IPS DF 6.9 (cell line): ENCODE data around the gene ZFAND4.

ENCODE experiments used
- DNase-seq: peaks from one replicate; pipeline ENCODE4 v3.0.0-alpha.2; 2013; ENCODE audit warnings: low read depth, low spot score
- H3K27ac ChIP-seq: one replicate; pipeline ENCODE4 v1.5.1; 2013; ENCODE audit warnings: low read length, control low read depth
- H3K27me3 ChIP-seq: 2 replicates; pipeline ENCODE4 v1.6.1; 2013; ENCODE audit warnings: mild to moderate bottlenecking, low read length; ENCODE audit not compliant: control insufficient read depth, insufficient read depth
- H3K36me3 ChIP-seq: 2 replicates; pipeline ENCODE4 v1.6.1; 2013; ENCODE audit warnings: low read length; ENCODE audit not compliant: control insufficient read depth, insufficient read depth
- H3K4me1 ChIP-seq: 2 replicates; pipeline ENCODE4 v1.6.1; 2013; ENCODE audit warnings: low read length; ENCODE audit not compliant: control insufficient read depth, insufficient read depth
- H3K4me3 ChIP-seq: 2 replicates; pipeline ENCODE4 v1.5.1; 2013; ENCODE audit warnings: mild to moderate bottlenecking, low read length
- H3K9me3 ChIP-seq: 2 replicates; pipeline ENCODE4 v1.6.1; 2013; ENCODE audit warnings: low read length, inconsistent platforms; ENCODE audit not compliant: control insufficient read depth, insufficient read depth
- WGBS: extraction: QIAGEN DNeasy Blood & Tissue Kit; methylation state at CpG from one replicate; pipeline ENCODE4 v1.1.7; 2013; ENCODE audit warnings: mixed read lengths, missing lambda C conversion rate; ENCODE audit not compliant: insufficient read length, insufficient coverage; 5-methylcytosine and 5-hydroxymethylcytosine counted together

The ZFAND4 gene

DNA sequence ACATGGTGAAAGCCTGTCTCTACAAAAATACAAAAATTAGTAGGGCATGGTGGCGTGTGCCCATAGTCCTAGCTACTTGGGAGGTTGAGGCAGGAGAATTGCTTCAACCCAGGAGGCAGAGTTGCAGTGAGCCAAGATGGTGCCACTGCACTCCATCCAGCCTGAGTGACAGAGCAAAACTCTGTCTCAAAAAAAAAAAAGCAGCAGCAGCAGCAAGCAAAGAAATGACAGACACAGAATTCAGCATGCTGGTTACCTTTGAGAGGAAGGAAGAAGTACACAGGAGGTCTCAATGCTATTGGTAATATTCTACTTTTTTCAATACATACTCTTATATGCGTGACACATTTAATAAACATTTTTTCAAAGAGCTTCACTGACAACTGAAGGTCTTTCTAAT, 81.3 kb downstream of the ZFAND4 start:
- no CpG with 5 or more reads among the region's 2 CpGs for WGBS
- no peak overlapping the region for H3K4me3 ChIP-seq
- H3K27me3 ChIP-seq: no peaks in the 10 kb centered on the region
- DNase-seq: no peak
- H3K36me3 ChIP-seq: no peaks in the 10 kb centered on the region
- H3K9me3 ChIP-seq: no peaks in the 10 kb centered on the region
- H3K27ac ChIP-seq: no peak overlapping the region
- no peaks in the 10 kb centered on the region for H3K4me1 ChIP-seq

DNA sequence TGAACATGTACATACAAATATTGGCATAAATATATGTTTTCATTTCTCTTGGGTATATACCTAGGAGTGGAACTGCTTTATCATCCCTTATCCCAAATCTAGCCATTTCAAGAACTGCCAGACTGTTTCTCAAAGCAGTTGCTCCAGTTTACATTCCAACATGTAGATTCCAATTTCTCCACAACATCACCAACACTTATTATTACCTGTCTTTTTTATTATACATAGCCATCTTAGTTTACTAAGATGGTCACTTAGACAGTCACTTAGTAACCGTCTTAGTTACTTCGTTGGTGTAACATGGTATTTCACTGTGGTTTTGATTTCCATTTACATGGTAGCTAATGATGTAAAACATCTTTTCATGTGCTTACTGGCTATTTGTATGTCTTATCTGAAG, 82.7 kb downstream of the ZFAND4 start:
- Histone ChIP-seq H3K27ac (no peak overlapping the region), H3K4me3 (no peak overlapping the region), H3K4me1 (no peaks in the 10 kb centered on the region), H3K27me3 (no peaks in the 10 kb centered on the region), H3K36me3 (no peaks in the 10 kb centered on the region), H3K9me3 (no peaks in the 10 kb centered on the region)
- no peak for DNase-seq
- WGBS: no CpG with 5 or more reads among the region's 2 CpGs

DNA sequence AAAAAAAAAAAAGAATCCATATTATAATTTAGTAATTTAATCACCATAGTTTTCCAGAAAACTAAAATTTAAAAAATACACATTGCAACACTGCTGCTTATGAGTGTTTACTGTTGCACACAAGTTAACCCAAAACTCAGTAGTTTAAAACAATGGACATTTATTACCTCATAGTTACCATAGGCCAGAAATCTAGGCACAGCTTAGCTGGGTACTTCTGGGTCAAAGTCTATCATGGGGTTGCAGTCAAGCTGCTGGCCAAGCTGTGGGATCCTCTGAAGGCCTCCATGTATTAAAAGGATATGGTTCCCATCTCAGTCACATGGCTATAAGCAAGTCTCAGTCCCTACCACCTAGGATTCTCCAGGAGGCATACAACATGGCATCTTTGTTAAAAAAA, 83.6 kb downstream of the ZFAND4 start:
- H3K36me3 ChIP-seq: no peaks in the 10 kb centered on the region
- no peak overlapping the region for H3K4me3 ChIP-seq
- no peak for DNase-seq
- no peaks in the 10 kb centered on the region for H3K4me1 ChIP-seq
- H3K27me3 ChIP-seq: no peaks in the 10 kb centered on the region
- H3K27ac ChIP-seq: no peak overlapping the region
- no peaks in the 10 kb centered on the region for H3K9me3 ChIP-seq

DNA sequence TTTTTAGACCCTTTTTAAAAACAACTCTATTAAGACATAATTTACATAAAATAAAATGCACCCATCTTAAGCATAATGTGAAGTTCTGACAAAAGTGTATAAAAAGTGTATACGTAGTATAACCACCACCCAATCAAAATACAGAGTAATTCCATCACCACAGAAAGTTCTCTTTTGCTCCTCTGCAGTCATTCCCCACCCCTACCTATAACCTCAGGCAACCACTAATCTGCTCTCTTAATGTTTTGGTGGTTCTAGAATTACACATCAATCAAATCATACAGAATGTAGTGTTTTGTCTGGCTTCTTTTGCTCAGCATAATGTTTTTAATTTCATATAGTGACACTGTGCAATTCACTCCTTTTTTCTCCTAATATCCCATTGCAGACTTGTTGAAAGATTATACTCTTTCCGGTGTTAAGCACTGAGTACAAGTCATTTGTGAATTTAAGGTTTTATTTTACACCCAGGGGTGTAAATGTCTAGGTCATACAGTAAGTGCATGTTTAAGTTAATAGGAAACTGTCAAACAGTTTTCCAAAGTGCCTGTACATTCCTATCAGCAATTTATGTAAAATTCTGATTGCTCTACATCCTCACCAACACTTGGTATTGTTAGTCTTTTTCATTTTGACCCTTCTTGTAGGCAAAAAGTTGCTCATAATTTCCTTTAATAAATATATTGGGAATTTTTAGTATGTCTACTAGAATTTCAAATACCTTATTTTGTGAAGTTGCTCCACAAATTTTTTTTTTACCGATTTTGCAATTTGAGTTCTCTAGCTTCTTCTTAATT, 86.3 kb downstream of the ZFAND4 start:
- Histone ChIP-seq H3K9me3 (no peaks in the 10 kb centered on the region), H3K4me1 (no peaks in the 10 kb centered on the region), H3K27ac (no peak overlapping the region), H3K36me3 (no peaks in the 10 kb centered on the region), H3K27me3 (no peaks in the 10 kb centered on the region), H3K4me3 (no peak overlapping the region)
- WGBS: no CpG with 5 or more reads among the region's 3 CpGs
- no peak for DNase-seq

DNA sequence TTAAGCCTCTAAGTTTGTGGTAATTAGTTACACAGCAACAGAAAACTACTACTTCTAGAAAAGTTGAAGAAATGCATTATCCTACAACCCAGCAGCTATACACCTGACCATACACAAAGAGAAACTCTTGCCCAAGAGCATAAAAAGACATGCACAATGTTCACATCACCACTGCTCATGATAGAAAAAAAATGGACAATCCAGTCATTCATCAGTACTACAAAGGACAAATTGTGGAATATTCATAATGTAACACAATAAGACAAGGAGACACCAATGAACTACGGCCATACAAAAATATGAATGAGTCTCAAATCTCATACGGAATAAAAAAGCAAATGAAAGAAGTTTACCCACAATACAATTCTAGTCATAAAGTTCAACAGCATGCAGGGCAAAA, 87.4 kb downstream of the ZFAND4 start:
- Histone ChIP-seq H3K9me3 (no peaks in the 10 kb centered on the region), H3K27ac (no peak overlapping the region), H3K4me1 (no peaks in the 10 kb centered on the region), H3K4me3 (no peak overlapping the region), H3K27me3 (no peaks in the 10 kb centered on the region), H3K36me3 (no peaks in the 10 kb centered on the region)
- no peak for DNase-seq
- no CpG with 5 or more reads among the region's 2 CpGs for WGBS

DNA sequence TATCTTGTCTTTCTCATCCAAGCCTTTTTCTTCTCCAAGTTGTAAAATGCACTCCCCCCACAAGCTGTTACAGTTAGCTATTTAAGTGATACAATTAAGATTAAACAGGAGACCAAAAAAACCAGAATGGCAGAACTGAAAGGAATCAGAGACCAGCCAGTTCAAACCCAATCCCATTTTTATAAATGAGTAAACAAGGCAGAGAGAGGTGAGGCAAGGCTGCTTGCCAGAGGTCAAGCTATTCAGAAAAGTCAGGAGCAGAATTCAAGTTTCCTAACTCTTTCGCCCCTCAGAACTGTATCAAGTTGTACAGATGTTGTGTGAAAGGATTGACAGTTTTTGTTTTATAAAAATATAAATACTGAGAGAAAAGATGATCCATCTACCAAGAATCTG, 90.2 kb downstream of the ZFAND4 start:
- Histone ChIP-seq H3K9me3 (no peaks in the 10 kb centered on the region), H3K27ac (no peak overlapping the region), H3K27me3 (no peaks in the 10 kb centered on the region), H3K4me3 (no peak overlapping the region), H3K4me1 (no peaks in the 10 kb centered on the region), H3K36me3 (no peaks in the 10 kb centered on the region)
- WGBS: no CpG with 5 or more reads among the region's 1 CpG
- DNase-seq: no peak

DNA sequence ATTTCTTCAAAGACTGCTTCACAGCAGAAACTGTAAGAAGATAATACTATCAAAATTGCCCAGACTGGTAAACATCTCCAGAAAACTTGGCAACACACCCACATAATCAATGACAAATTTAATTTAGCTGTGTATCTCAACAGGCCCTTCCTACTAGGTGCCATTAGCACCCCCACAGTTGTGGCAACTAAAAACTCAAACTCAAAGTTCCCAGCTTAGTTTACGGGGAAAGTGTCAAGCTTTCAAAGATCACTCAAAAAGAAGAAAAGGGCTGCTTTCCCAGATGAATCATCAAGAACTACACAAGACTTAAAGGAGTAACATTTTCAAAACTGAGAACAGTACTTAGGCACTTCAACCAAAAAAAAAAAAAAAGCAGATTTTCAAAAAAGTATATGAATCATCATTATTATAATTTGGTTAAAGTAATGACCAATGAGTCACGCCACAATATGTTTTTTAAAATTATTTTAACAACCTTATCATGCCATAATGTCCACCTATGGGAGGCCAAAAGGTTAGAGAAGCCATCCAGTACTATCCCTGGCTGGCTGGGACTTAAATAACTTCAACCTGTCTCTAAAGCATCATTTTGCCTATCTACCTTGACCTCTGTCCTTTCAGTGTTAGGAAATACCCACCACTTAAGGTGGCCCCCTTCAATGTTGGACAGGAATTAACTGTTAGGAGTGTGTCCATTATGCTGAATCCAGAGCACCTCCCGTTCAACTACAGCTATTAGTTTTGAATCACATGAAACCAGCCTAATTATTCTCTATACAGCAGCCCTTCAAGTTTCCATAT, 90.8 kb downstream of the ZFAND4 start:
- Histone ChIP-seq H3K4me3 (no peak overlapping the region), H3K9me3 (no peaks in the 10 kb centered on the region), H3K27me3 (no peaks in the 10 kb centered on the region), H3K4me1 (no peaks in the 10 kb centered on the region), H3K36me3 (no peaks in the 10 kb centered on the region), H3K27ac (no peak overlapping the region)
- no CpG with 5 or more reads among the region's 3 CpGs for WGBS
- DNase-seq: no peak

DNA sequence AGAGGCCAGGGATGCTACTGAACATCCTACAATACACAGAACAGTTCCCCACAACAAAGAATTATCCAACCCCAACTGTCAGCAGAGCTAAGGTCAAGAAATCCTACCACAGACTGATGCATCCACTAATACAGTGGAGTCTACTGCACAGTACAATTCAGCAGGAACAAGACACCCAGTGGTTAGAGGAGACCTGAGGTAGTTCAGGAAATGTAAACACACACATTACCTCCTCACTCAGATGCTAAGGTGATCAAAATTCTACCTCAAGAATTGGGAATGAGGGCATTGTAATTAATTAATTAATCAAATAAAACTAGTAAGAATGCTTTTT, 91.4 kb downstream of the ZFAND4 start:
- Histone ChIP-seq H3K9me3 (no peaks in the 10 kb centered on the region), H3K4me1 (no peaks in the 10 kb centered on the region), H3K4me3 (no peak overlapping the region), H3K27ac (no peak overlapping the region), H3K36me3 (no peaks in the 10 kb centered on the region), H3K27me3 (no peaks in the 10 kb centered on the region)
- DNase-seq: no peak

DNA sequence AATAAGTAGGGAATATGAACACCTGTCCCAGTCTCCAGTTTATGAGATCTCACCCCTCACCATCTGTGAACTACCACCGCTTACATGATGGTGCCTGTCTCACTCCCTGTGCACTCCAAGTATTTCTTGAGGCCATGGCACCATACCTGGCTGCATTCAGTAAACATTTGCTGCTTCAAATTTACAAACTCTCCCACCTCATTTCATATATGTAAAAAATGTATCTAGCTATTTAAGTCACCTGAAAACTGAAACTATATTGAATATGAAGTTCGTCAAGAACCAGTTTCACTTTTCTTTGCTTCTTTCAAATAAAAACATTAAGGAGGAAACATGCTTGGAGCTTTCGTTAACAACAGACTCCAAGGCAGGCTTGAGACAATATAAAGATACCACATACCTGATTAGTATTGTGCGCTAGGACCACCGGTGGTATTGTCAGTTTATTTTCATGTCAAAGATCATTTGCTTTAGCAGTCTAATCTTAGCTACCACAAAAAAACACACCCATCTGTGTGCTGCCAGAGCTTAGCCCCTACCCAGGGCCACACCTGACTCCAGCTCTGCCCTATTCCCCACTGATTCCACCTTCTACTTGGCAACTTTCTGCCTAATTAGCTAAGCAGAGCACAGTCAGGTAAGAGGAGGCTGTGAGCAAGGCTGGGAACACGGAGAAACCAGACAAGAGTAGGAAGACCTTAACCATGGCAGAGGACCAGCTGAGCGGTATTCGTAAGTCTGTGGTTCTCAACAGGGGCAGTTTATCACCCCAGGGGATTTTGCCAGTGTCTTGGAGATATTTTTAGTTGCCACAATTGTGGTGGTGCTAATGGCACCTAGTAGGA, 92.0 kb downstream of the ZFAND4 start:
- no CpG with 5 or more reads among the region's 8 CpGs for WGBS
- H3K4me3 ChIP-seq: no peak overlapping the region
- H3K27ac ChIP-seq: no peak overlapping the region

DNA sequence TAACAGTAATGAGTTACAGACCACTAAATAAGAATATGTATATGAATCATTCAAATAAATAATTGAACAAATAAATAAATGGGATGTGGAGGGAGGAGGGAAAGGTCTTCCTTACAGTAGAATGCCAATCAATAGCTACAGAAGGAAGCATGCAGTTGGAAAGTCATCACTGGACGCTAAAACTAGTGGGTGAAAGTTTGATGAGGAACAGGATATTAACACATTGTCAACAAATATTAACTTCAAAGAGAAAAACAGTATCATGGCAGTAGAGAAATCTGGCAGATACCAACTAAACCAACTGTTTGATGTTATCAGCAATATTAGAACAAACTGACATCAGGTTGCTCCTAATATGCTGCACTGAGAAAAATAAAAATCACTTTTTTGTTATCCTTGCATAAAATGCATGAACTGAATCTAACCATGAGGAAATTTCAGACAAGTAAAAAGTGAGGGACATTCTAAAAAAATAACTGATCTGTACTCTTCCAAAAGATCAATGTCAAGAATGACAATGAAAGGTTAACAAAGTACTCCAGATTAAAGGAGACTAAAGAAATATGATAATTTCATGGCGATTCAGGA, 94.1 kb downstream of the ZFAND4 start:
- WGBS: no CpG with 5 or more reads among the region's 2 CpGs
- no peak overlapping the region for H3K27ac ChIP-seq
- no peaks in the 10 kb centered on the region for H3K9me3 ChIP-seq
- DNase-seq: no peak
- H3K27me3 ChIP-seq: no peaks in the 10 kb centered on the region
- no peaks in the 10 kb centered on the region for H3K4me1 ChIP-seq
- H3K36me3 ChIP-seq: no peaks in the 10 kb centered on the region
- H3K4me3 ChIP-seq: no peak overlapping the region

More for the DNA sequence above, 92.0 kb downstream of the ZFAND4 start:
- DNase-seq: no peak
- no peaks in the 10 kb centered on the region for H3K4me1 ChIP-seq
- no peaks in the 10 kb centered on the region for H3K36me3 ChIP-seq
- H3K9me3 ChIP-seq: no peaks in the 10 kb centered on the region
- no peaks in the 10 kb centered on the region for H3K27me3 ChIP-seq
